Ovary (tissue), 3 donors: ENCODE data around the gene SYTL3.
"Not testable (repeated sequence)": the region's sequence is repeated elsewhere in the genome, so short reads cannot be mapped to it uniquely, and the experiment has no call there.

Experiments
- CTCF ChIP-seq, 3 donors: fragments of 450-650 bp in 2 of 3; fragments of 200-600 bp in 1 of 3; IDR thresholded peaks; one replicate each; pipeline versions ENCODE4 v1.5.1 to v1.8.0; 2016 to 2022; ENCODE audit warnings: antibody characterized with exemption in 3 of 3, mild to moderate bottlenecking in 1 of 3
- EP300 ChIP-seq: sonication (generic); formaldehyde crosslinking; IDR thresholded peaks from one replicate; pipeline ENCODE4 v1.6.1; 2017; ENCODE audit warnings: antibody characterized with exemption
- POLR2A ChIP-seq: fragments of 450-650 bp; IDR thresholded peaks from one replicate; pipeline ENCODE4 v1.6.1; 2017; ENCODE audit warnings: antibody characterized with exemption, mild to moderate bottlenecking, moderate library complexity
- donor health status: DM: no; HTN: no; CAD: no.

DNA sequence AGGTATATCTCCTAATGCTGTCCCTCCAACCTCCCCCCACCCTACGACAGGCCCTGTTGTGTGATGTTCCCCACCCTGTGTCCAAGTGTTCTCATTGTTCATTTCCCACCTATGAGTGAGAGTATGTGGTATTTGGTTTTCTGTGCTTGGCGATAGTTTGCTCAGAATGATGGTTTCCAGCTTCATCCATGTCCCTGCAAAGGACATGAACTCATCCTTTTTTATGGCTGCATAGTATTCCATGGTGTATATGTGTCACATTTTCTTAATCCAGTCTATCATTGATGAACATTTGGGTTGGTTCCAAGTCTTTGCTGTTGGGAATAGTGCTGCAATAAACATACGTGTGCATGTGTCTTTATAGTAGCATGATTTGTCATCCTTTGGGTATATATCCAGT is 35.2 kb upstream of the SYTL3 start:
- not testable (repeated sequence) for TF ChIP-seq CTCF (IDR thresholded peaks at IDR 0.05); EP300; POLR2A
